MM.1S (cell line): Measurements from ENCODE around the gene PPP3R1.

Source experiments
- DNase-seq: peaks from one replicate; pipeline ENCODE4 v3.0.0-alpha.2; 2015
- H2AFZ ChIP-seq: fragments of 300-600 bp; sonication (generic); 2 replicates; pipeline ENCODE4 v1.6.0; 2016; ENCODE audit warnings: antibody characterized with exemption, low read length
- H3F3A ChIP-seq: fragments of 300-600 bp; sonication (generic); 2 replicates; pipeline ENCODE4 v1.6.1; 2016; ENCODE audit warnings: mild to moderate bottlenecking, antibody characterized with exemption, low read length, moderate library complexity, mixed read lengths; ENCODE audit not compliant: insufficient read depth
- H3K27ac ChIP-seq: fragments of 300-600 bp; sonication (generic); 2 replicates; pipeline ENCODE4 v1.5.1; 2016; ENCODE audit warnings: mild to moderate bottlenecking, low read length
- H3K27me3 ChIP-seq: fragments of 300-600 bp; sonication (generic); replicated peaks from 2 replicates; pipeline ENCODE4 v1.6.0; 2016; ENCODE audit warnings: low read length; ENCODE audit not compliant: insufficient read depth
- H3K36me3 ChIP-seq: fragments of 300-600 bp; sonication (generic); replicated peaks from 2 replicates; pipeline ENCODE4 v1.6.1; 2016; ENCODE audit warnings: mild to moderate bottlenecking, low read length, mixed read lengths; ENCODE audit not compliant: insufficient read depth
- H3K4me1 ChIP-seq: fragments of 300-600 bp; sonication (generic); 2 replicates; pipeline ENCODE4 v1.6.1; 2016; ENCODE audit warnings: low read length, mixed read lengths
- H3K4me2 ChIP-seq: fragments of 300-600 bp; sonication (generic); 2 replicates; pipeline ENCODE4 v1.6.0; 2016; ENCODE audit warnings: low read depth, low read length
- H3K4me3 ChIP-seq: fragments of 300-600 bp; sonication (generic); 2 replicates; pipeline ENCODE4 v1.5.1; 2016; ENCODE audit warnings: low read length, mixed read lengths
- H3K79me2 ChIP-seq: fragments of 300-600 bp; sonication (generic); 2 replicates; pipeline ENCODE4 v1.6.1; 2016; ENCODE audit warnings: mixed run types, low read length, mixed read lengths
- H3K9ac ChIP-seq: fragments of 300-600 bp; sonication (generic); 2 replicates; pipeline ENCODE4 v1.6.1; 2016; ENCODE audit warnings: low read length, mixed read lengths
- H3K9me2 ChIP-seq: fragments of 300-600 bp; sonication (generic); replicated peaks from 2 replicates; pipeline ENCODE4 v1.6.1; 2016; ENCODE audit warnings: mild to moderate bottlenecking, low read length, mixed read lengths; ENCODE audit not compliant: insufficient read depth
- H3K9me3 ChIP-seq: fragments of 300-600 bp; sonication (generic); replicated peaks from 2 replicates; pipeline ENCODE4 v1.6.1; 2016; ENCODE audit warnings: mild to moderate bottlenecking, low read length, mixed read lengths; ENCODE audit not compliant: insufficient read depth
- H4K20me1 ChIP-seq: fragments of 300-600 bp; sonication (generic); 2 replicates; pipeline ENCODE4 v1.6.1; 2016; ENCODE audit warnings: mild to moderate bottlenecking, low read length, moderate library complexity, mixed read lengths; ENCODE audit not compliant: insufficient read depth
- CTCF ChIP-seq: fragments of 300-600 bp; sonication (generic); IDR thresholded peaks from 2 replicates; pipeline ENCODE4 v1.5.1; 2016; ENCODE audit warnings: antibody characterized with exemption, low read length, mixed read lengths
- EZH2 ChIP-seq: fragments of 300-600 bp; sonication (generic); optimal IDR thresholded peaks from 2 replicates; pipeline ENCODE3; 2017; ENCODE audit warnings: low read depth, mild to moderate bottlenecking, antibody characterized with exemption, low read length, mixed read lengths
- EZH2phosphoT487 ChIP-seq: fragments of 300-600 bp; sonication (generic); IDR thresholded peaks from 2 replicates; pipeline ENCODE4 v1.6.1; 2018; ENCODE audit warnings: antibody characterized with exemption, low read length

The PPP3R1 gene

GRCh38 chr2:68193787-68194372 is 58.5 kb downstream of the PPP3R1 start:
- H3K27me3 ChIP-seq: no peaks in the 10 kb centered on the region
- no peak for DNase-seq
- H3K36me3 ChIP-seq: no peaks in the 10 kb centered on the region
- H3K4me2 ChIP-seq: no peak overlapping the region
- no peaks in the 10 kb centered on the region for H3K4me1 ChIP-seq
- H4K20me1 ChIP-seq: peaks cover 4% of the 10 kb centered on the region; the same call in 1 of the 2 replicates
- TF ChIP-seq CTCF (no peak), EZH2phosphoT487 (no peak), EZH2 (no peak)
- no peak overlapping the region for H3K27ac ChIP-seq
- H3K9ac ChIP-seq: no peak overlapping the region
- peaks cover 85% of the 10 kb centered on the region for H3K79me2 ChIP-seq
- H2AFZ ChIP-seq: no peak overlapping the region
- no peaks in the 10 kb centered on the region for H3K9me2 ChIP-seq
- H3K4me3 ChIP-seq: no peak overlapping the region
- H3F3A ChIP-seq: 0 out of 2 replicates have a peak, but pooled peaks cover 6% of the 10 kb centered on the region
- H3K9me3 ChIP-seq: no peaks in the 10 kb centered on the region

- Histone ChIP-seq H3K4me3 (no peak overlapping the region), H3K27me3 (no peaks in the 10 kb centered on the region), H3K9me2 (no peaks in the 10 kb centered on the region), H3K27ac (no peak overlapping the region), H3K4me1 (no peaks in the 10 kb centered on the region), H2AFZ (no peak overlapping the region), H3K36me3 (no peaks in the 10 kb centered on the region), H3K4me2 (no peak overlapping the region), H3K9ac (no peak overlapping the region), H3F3A (0 out of 2 replicates have a peak, but pooled peaks cover 6% of the 10 kb centered on the region), H3K9me3 (no peaks in the 10 kb centered on the region), H4K20me1 (peaks cover 4% of the 10 kb centered on the region; the same call in 1 of the 2 replicates), H3K79me2 (peaks cover 88% of the 10 kb centered on the region)
- TF ChIP-seq EZH2 (no peak), CTCF (no peak), EZH2phosphoT487 (no peak)
- DNase-seq: no peak
These were observed 59.2 kb downstream of the PPP3R1 start for GRCh38 chr2:68193144-68193543.

- Histone ChIP-seq H3K4me2 (no peak overlapping the region), H3K9ac (no peak overlapping the region), H3K27ac (no peak overlapping the region), H3K79me2 (peaks cover 89% of the 10 kb centered on the region), H3F3A (0 out of 2 replicates have a peak, but pooled peaks cover 6% of the 10 kb centered on the region), H4K20me1 (peaks cover 4% of the 10 kb centered on the region; the same call in 1 of the 2 replicates), H3K27me3 (no peaks in the 10 kb centered on the region), H3K4me3 (no peak overlapping the region), H3K4me1 (no peaks in the 10 kb centered on the region), H2AFZ (no peak overlapping the region), H3K36me3 (no peaks in the 10 kb centered on the region), H3K9me3 (no peaks in the 10 kb centered on the region), H3K9me2 (no peaks in the 10 kb centered on the region)
- no peak for DNase-seq
- TF ChIP-seq EZH2 (no peak), EZH2phosphoT487 (no peak), CTCF (no peak)
These were observed 61.2 kb downstream of the PPP3R1 start for GRCh38 chr2:68190991-68191731.
